Umbilical cord (tissue), 2 donors: ENCODE measurements around the gene PACSIN1. TPM values are rescaled to one million over a fixed set of nuclear protein-coding genes. Genes with fewer than 3 reads are reported as not detected.

Experiments used
- DNase-seq: peaks from one replicate; pipeline ENCODE4 v3.0.0-alpha.2; 2015; ENCODE audit warnings: low spot score
- total RNA-seq: library from RNA; depleted of rRNA; stranded (reverse); fragments of >200 nt; gene quantifications from one replicate; pipeline ENCODE4 v1.2.3, GENCODE V29; 2014; ENCODE audit warnings: low replicate concordance; ENCODE audit not compliant: insufficient read depth

The PACSIN1 gene
- total RNA-seq, 1 donor from 2014 or later = 0.72 TPM

- DNase-seq = no peak
Observed at GRCh38 chr6:34560366-34561226, 94.7 kb downstream of the PACSIN1 start.

- DNase-seq = no peak
Observed at GRCh38 chr6:34561227-34561530, 95.3 kb downstream of the PACSIN1 start.

- DNase-seq = no peak
Observed at GRCh38 chr6:34562350-34562749, 96.5 kb downstream of the PACSIN1 start.

GRCh38 chr6:34562861-34563512, 97.1 kb downstream of the PACSIN1 start:
- DNase-seq = no peak

- DNase-seq = no peak
Observed at GRCh38 chr6:34563513-34563870, 97.6 kb downstream of the PACSIN1 start.

- no peak for DNase-seq
Observed at GRCh38 chr6:34564181-34564580, 98.3 kb downstream of the PACSIN1 start.

- no peak for DNase-seq
Observed at GRCh38 chr6:34565722-34566137, 99.9 kb downstream of the PACSIN1 start.

GRCh38 chr6:34566830-34567546, 101.1 kb downstream of the PACSIN1 start:
- no peak for DNase-seq

- DNase-seq = no peak
Observed at GRCh38 chr6:34568341-34569201, 102.7 kb downstream of the PACSIN1 start.

GRCh38 chr6:34569361-34569973, 103.6 kb downstream of the PACSIN1 start:
- no peak for DNase-seq

- DNase-seq = no peak
Observed at GRCh38 chr6:34570066-34570833, 104.4 kb downstream of the PACSIN1 start.

- no peak for DNase-seq
Observed at GRCh38 chr6:34571388-34571787, 105.5 kb downstream of the PACSIN1 start.

- DNase-seq = no peak
Observed at GRCh38 chr6:34572021-34572420, 106.1 kb downstream of the PACSIN1 start.

- DNase-seq = no peak
Observed at GRCh38 chr6:34572585-34572984, 106.7 kb downstream of the PACSIN1 start.

GRCh38 chr6:34573567-34574183, 107.8 kb downstream of the PACSIN1 start:
- DNase-seq = no peak

- DNase-seq = no peak
Observed at GRCh38 chr6:34574647-34575293, 108.9 kb downstream of the PACSIN1 start.

GRCh38 chr6:34575326-34575725, 109.5 kb downstream of the PACSIN1 start:
- no peak for DNase-seq

- DNase-seq = no peak
Observed at GRCh38 chr6:34576286-34576955, 110.5 kb downstream of the PACSIN1 start.
